Esophagus squamous epithelium (tissue), 5 donors: Measurements from ENCODE around the gene HSPB1. TPM values are rescaled to one million over a fixed set of nuclear protein-coding genes. Genes with fewer than 3 reads are reported as not detected.

Experiments used
- DNase-seq: peaks from one replicate; lab custom pipeline; 2025; lab: John Stamatoyannopoulos, UW
- H3K27ac ChIP-seq, 4 donors: fragments of 200-600 bp; sonication (generic); one replicate each; pipeline ENCODE4 v1.5.1; 2016 to 2019; ENCODE audit warnings: mild to moderate bottlenecking in 1 of 4
- H3K27me3 ChIP-seq, 4 donors: fragments of 200-600 bp; sonication (generic); 1 replicate in 3 of 4; 2 replicates in 1 of 4; pipeline versions ENCODE4 v1.5.1 to v1.6.0; 2017 to 2021; ENCODE audit warnings: antibody characterized with exemption in 1 of 4
- H3K36me3 ChIP-seq, 3 donors: fragments of 200-600 bp; sonication (generic); one replicate each; pipeline ENCODE4 v1.5.1; 2016 to 2019
- H3K4me1 ChIP-seq, 3 donors: fragments of 200-600 bp; sonication (generic); one replicate each; pipeline ENCODE4 v1.5.1; 2017 to 2019
- H3K4me3 ChIP-seq, 4 donors: fragments of 200-600 bp; sonication (generic); 1 replicate in 3 of 4; 2 replicates in 1 of 4; pipeline ENCODE4 v1.5.1; 2016 to 2019; ENCODE audit warnings: mild to moderate bottlenecking in 2 of 4, moderate library complexity in 1 of 4
- H3K9me3 ChIP-seq, 3 donors: fragments of 200-600 bp; sonication (generic); one replicate each; pipeline ENCODE4 v1.5.1; 2016 to 2019
- POLR2A ChIP-seq, 4 donors: fragments of 450-650 bp; IDR thresholded peaks; one replicate each; pipeline ENCODE4 v1.6.1; 2017; ENCODE audit warnings: antibody characterized with exemption in 4 of 4, mild to moderate bottlenecking in 4 of 4, moderate library complexity in 3 of 4
- WGBS, 2 donors: methylation state at CpG; one replicate each; pipeline ENCODE4 v1.1.5; 2018; 5-methylcytosine and 5-hydroxymethylcytosine counted together
- intact Hi-C: fragments of 100-400 bp; cut with DNase I; formaldehyde crosslinking; loops from one replicate; pipeline ENCODE4 v1.15.0; 2022
- total RNA-seq, 4 donors: library from RNA; depleted of rRNA; stranded (reverse); fragments of >200 nt; gene quantifications; one replicate each; pipeline ENCODE4 v1.1.0, GENCODE V29; 2016
- TF ChIP-seq, protein P1 (sequence below), 6 experiments: fragments of 450-650 bp in 4 of 6; fragments of 200-600 bp in 2 of 6; sonication (generic) in 2 of 6; IDR thresholded peaks; one replicate each; pipeline ENCODE4 v1.5.1; 2016 to 2019; ENCODE audit warnings: antibody characterized with exemption in 6 of 6, mild to moderate bottlenecking in 4 of 6, moderate library complexity in 4 of 6
- donor health status: DM: yes; HTN: yes; CAD: no.

The HSPB1 gene
- total RNA-seq, 4 donors from 2014 or later, result 2,415 to 6,888 (median 3,249) TPM

DNA sequence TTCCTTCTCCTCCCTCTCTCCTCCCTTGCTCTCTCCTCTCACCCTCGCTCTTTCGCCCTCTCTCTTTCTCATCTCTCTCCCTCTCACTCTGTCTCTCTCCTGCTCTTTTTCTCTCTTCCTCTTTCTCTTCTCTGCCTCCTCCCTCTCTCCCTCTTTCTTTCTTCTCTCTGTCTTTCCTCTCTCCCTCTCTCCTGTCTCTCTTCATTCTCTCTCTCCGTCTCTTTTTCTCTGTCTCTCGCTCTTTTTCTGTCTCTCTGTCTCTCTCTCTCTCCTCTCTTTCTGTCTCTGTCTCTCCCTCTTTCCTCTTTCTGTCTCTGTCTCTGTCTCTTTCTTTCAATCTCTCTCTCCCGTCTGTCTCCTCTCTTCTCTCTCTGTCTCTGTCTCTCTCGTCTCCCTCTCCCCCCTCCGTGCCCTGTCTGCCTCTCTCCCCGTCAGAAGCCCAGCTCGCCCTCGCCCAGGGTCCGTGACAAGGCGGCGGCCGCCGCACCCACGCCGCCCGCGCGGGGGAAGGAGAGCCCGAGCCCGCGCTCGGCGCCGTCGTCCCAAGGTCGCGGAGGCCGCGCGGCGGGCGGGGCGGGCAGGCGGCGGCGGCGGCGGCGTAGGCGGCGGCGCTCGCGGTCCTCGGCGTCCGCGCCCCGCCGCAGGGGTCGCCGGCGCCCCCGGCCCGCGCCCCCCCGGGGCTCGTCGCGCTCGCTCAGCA lies 21.3 kb upstream of the HSPB1 start:
- intact Hi-C loops, result no loop called here

DNA sequence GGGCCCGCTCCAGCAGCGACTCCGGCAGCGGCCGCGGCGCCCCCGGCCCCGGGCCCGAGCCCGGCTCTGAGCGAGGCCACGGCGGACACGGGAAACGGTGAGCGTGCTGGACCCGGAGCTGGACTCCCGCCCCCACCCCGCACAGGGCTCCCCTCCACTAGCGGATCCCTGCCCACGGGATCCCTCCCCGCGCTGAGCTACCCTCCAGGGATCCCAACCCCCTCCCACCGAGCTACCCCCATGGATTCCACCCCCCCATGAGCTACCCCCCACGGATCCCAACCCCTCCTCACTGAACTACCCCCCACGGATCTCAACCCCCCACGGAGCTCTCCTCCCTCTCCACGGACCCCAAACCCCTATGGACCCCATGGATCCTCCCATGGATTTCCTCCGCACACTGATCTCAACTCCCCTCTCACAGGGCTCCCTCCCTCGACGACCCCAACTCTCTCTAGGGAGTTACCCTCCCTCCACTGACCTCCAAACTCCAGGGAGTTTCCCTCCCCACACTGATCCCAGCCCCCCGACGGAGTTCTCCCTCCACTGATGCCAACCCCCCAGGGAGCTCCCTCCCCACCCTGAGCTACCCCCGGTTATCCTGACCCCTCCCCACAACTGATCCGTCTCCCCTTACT lies 20.6 kb upstream of the HSPB1 start:
- peaks cover 10 to 34% (median 14%) of the 10 kb centered on the region in 3 donors for H3K4me1 ChIP-seq
- TF ChIP-seq POLR2A (IDR thresholded peaks at IDR 0.05), result no peak
- no peaks in the 10 kb centered on the region for H3K9me3 ChIP-seq
- intact Hi-C loops, result no loop called here
- H3K27me3 ChIP-seq, result peaks cover 0 to 58% (median 0%) of the 10 kb centered on the region in 4 donors
- no peak for DNase-seq
- 0 to 4% methylated on average over 4 to 5 of the region's 36 CpGs for WGBS, 2 donors
- peaks cover 0 to 16% (median 0%) of the 10 kb centered on the region in 3 donors for H3K36me3 ChIP-seq
- peak overlapping the region; percentile 53 to 77 (median 70) for H3K4me3 ChIP-seq
- H3K27ac ChIP-seq, result peak overlapping the region in 3 of 4 donors; percentile 60 to 69 (median 62)

More for the DNA sequence above, 21.3 kb upstream of the HSPB1 start:
- DNase-seq, result no peak
- peak overlapping the region; percentile 53 to 77 (median 70) for H3K4me3 ChIP-seq
- H3K36me3 ChIP-seq, result peaks cover 0 to 10% (median 0%) of the 10 kb centered on the region in 3 donors
- no peak for TF ChIP-seq POLR2A (IDR thresholded peaks at IDR 0.05)
- TF ChIP-seq, protein P1, sequence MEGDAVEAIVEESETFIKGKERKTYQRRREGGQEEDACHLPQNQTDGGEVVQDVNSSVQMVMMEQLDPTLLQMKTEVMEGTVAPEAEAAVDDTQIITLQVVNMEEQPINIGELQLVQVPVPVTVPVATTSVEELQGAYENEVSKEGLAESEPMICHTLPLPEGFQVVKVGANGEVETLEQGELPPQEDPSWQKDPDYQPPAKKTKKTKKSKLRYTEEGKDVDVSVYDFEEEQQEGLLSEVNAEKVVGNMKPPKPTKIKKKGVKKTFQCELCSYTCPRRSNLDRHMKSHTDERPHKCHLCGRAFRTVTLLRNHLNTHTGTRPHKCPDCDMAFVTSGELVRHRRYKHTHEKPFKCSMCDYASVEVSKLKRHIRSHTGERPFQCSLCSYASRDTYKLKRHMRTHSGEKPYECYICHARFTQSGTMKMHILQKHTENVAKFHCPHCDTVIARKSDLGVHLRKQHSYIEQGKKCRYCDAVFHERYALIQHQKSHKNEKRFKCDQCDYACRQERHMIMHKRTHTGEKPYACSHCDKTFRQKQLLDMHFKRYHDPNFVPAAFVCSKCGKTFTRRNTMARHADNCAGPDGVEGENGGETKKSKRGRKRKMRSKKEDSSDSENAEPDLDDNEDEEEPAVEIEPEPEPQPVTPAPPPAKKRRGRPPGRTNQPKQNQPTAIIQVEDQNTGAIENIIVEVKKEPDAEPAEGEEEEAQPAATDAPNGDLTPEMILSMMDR (IDR thresholded peaks at IDR 0.05), result no peak
- H3K27me3 ChIP-seq, result peaks cover 0 to 65% (median 0%) of the 10 kb centered on the region in 4 donors
- H3K4me1 ChIP-seq, result peaks cover 10 to 34% (median 14%) of the 10 kb centered on the region in 3 donors
- peak overlapping the region in 1 of 4 donors; percentile 25 for H3K27ac ChIP-seq
- no peaks in the 10 kb centered on the region for H3K9me3 ChIP-seq
- WGBS, 2 donors, result 22 to 38% methylated on average over 5 to 7 of the region's 63 CpGs

DNA sequence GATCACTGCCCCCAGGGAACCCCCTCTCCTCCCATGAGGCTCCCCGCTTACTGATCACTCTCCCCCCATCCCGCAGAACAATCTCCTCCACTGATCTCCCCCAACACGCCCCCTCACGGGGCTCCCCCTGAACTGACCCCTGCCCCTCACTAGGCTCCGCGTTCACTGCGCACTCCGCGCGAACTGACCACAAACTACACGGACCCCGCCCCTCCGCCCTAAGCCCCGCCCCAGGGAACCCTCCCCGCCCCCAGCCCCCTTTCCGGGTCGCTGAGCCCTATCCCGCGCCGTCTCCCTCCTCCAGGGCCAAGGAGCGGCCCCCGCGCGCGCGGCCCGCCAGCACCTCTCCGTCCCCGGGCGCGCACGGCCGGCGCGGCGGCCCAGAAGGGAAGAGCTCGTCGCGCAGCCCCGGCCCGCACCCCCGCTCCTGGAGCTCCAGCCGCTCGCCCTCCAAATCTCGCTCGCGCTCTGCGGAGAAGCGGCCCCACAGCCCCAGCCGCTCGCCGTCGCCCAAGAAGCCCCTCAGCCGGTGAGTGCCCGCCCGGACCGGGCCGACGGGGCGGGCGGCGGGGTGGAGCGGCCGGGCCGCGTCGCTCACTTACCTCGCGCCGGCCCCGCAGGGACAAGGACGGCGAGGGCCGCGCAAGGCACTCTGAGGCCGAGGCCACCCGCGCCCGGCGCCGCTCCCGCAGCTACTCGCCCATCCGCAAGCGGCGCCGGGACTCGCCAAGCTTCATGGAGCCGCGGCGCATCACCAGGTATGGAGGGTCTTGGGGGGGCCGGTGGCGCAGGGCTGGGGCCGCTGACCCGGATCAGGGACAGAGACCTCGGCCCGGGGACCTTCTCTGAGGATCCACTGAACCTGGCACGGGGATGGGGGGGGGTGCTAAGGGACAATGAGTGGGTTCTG lies 19.9 kb upstream of the HSPB1 start:
- Histone ChIP-seq H3K4me3 (peak overlapping the region; percentile 53 to 77 (median 70)), H3K36me3 (peaks cover 0 to 16% (median 0%) of the 10 kb centered on the region in 3 donors), H3K27me3 (peaks cover 0 to 58% (median 0%) of the 10 kb centered on the region in 4 donors), H3K4me1 (peaks cover 10 to 34% (median 14%) of the 10 kb centered on the region in 3 donors), H3K9me3 (no peaks in the 10 kb centered on the region), H3K27ac (peak overlapping the region; percentile 60 to 69 (median 63))
- intact Hi-C loops, result no loop called here
- TF ChIP-seq POLR2A (IDR thresholded peaks at IDR 0.05), result no peak
- TF ChIP-seq, protein P1 (IDR thresholded peaks at IDR 0.05), result no peak
- no peak for DNase-seq
- 0% methylated on average over 3 of the region's 98 CpGs; no CpG with 5 or more reads in 1 of the 2 donors for WGBS, 2 donors

DNA sequence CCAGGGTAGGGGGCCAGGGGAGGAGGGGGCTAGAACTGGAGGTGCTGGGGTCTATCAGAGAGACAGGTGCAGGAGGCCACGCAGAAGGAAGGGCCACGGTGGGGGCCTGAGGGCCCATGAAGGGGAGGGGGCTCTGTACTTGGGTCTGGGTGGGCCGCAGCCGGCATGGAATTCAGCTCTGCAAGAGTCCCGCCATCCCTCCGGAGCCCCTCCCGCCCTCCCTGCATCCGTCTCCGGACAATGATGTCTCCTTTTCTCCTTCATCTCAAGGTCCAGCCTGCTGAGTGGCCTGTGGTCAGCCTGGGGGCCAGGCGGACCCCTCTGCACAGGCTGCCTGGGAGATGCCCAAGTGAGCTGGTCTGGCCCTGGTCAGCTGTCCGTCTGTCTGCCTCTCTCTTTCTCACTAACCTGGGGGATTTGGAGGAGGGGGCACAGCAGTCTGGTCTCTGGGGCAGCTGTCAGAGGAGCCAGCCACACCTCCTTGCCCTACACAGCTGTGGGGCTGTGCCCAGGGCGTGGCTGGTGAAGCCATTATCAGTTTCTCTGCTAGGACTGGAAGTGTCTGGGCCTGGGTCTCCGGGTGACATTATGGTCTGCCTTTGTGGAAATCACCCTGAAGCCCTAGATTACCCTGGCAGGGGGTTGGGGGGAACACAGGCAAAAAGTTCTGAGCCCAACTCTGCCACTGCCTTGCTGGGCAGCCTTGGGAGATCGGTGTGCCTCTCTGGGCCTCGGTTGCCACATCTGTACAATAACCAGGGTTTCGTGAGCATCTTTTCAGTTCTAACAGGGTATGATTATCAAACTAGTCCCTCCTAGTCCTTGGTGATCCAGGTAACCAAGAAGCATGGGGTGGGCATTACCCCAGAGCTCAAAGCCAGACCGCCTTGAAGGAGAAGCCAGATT lies 19.0 kb upstream of the HSPB1 start:
- no peak for TF ChIP-seq POLR2A (IDR thresholded peaks at IDR 0.05)
- TF ChIP-seq, protein P1 (IDR thresholded peaks at IDR 0.05), result no peak
- Histone ChIP-seq H3K27ac (peak overlapping the region in 1 of 4 donors; percentile 69), H3K4me3 (peak overlapping the region; percentile 53 to 77 (median 70)), H3K9me3 (no peaks in the 10 kb centered on the region), H3K27me3 (peaks cover 0 to 49% (median 0%) of the 10 kb centered on the region in 4 donors), H3K36me3 (peaks cover 0 to 16% (median 0%) of the 10 kb centered on the region in 3 donors), H3K4me1 (peaks cover 10 to 34% (median 14%) of the 10 kb centered on the region in 3 donors)
- WGBS, 2 donors, result 84 to 95% methylated on average over 4 to 11 of the region's 17 CpGs
- DNase-seq, result no peak
- intact Hi-C loops, result no loop called here
